GM12873 (cell line): ENCODE data around the gene C1QTNF7.

Source experiments
- TF ChIP-seq, protein P1 (sequence below): IDR thresholded peaks from 2 replicates; pipeline ENCODE4 v1.5.1; 2012; ENCODE audit warnings: low read depth, mild to moderate bottlenecking, moderate library complexity, low read length, control low read depth; ENCODE audit not compliant: insufficient read depth; ENCODE audit errors: missing control alignments

C1QTNF7 gene, protein sequence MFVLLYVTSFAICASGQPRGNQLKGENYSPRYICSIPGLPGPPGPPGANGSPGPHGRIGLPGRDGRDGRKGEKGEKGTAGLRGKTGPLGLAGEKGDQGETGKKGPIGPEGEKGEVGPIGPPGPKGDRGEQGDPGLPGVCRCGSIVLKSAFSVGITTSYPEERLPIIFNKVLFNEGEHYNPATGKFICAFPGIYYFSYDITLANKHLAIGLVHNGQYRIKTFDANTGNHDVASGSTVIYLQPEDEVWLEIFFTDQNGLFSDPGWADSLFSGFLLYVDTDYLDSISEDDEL

DNA sequence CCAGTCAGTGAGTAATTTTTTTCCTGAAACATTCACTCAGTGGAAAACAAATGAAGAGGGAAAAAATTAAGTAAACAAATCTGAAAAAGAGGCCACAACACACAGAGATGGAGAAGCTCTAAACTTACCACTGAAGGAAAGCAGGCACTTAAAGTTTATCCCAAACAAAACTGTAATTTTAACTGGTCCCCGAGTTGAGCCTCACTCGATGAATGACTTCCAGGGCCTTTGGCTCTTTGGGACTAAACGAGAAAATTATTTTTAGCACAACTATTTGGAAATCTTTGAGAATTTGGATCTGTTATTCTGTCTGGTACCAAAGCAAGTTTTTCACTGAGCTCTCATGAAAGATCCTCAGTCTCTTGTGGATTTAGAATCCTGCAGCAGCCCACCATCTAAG is at the start of gene C1QTNF7:
C1QTNF7 (plus strand) TSS at position 333 of the 400 bp plus-strand sequence. CDS start 7,711 bp downstream, outside the sequence.
- TF ChIP-seq, protein P1, sequence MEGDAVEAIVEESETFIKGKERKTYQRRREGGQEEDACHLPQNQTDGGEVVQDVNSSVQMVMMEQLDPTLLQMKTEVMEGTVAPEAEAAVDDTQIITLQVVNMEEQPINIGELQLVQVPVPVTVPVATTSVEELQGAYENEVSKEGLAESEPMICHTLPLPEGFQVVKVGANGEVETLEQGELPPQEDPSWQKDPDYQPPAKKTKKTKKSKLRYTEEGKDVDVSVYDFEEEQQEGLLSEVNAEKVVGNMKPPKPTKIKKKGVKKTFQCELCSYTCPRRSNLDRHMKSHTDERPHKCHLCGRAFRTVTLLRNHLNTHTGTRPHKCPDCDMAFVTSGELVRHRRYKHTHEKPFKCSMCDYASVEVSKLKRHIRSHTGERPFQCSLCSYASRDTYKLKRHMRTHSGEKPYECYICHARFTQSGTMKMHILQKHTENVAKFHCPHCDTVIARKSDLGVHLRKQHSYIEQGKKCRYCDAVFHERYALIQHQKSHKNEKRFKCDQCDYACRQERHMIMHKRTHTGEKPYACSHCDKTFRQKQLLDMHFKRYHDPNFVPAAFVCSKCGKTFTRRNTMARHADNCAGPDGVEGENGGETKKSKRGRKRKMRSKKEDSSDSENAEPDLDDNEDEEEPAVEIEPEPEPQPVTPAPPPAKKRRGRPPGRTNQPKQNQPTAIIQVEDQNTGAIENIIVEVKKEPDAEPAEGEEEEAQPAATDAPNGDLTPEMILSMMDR, result no peak

DNA sequence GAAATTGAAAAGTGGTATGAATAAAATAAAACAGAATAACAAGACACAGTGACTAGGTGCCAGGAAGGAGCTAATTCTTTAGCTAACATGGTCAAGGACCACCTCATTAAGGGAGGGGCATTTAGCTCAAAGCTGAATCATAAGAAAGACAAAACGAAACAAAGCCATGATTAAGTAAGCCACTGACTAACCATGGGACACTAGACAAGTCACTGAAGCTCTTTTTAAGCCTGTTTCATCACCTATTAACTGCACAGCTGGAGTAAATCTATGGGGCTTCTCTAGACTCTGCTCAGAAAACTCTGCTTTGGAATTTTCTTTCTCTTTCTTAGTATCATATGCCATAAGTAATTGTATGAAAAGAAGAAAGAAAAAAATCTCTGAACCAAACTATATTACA is 49.8 kb upstream of the C1QTNF7 start:
- TF ChIP-seq, protein P1, result no peak

DNA sequence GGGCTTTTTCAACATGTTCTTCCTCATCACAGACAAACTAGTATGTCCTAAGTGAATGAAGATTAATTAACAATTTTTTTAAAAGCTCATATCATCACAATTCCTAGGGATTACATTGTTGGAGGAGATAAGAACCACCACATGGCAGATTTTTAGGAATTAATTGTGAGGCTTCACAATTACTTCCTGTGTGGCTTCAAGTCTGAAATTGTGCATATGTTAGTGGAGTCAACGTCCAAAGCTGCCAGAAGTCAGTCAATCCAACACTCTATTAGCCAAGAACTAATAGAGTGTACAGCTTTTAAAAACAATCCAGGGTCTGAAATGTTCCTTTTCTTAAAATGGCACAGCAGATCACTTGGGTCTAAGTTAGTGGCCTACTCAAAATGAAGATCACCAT is 49.3 kb upstream of the C1QTNF7 start:
- TF ChIP-seq, protein P1, result no peak

DNA sequence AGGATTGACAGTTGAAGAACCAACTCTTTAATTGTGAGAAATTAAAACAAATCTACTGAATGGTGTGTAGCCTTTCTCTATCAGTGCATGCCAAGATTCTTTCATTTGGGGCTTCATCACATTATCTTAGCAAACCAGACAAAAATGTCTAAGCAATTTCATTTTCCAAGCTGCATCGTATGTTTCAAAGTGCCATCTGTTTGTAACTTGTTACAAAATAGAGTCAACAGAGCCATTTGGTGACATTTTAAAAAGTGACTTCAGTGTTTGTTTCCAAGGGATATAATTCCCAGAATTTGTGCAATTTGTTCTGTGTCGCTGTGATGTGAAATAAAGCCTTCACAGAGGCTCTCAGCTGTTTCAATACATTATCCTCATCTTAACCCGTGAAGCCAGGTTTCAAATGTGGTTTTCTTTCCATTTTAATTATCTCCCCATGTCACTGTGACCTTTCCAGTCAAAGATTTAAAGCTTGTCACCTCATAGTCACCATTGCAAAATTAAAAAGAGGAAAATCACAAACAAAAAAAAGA is 46.0 kb upstream of the C1QTNF7 start:
- TF ChIP-seq, protein P1, result no peak

DNA sequence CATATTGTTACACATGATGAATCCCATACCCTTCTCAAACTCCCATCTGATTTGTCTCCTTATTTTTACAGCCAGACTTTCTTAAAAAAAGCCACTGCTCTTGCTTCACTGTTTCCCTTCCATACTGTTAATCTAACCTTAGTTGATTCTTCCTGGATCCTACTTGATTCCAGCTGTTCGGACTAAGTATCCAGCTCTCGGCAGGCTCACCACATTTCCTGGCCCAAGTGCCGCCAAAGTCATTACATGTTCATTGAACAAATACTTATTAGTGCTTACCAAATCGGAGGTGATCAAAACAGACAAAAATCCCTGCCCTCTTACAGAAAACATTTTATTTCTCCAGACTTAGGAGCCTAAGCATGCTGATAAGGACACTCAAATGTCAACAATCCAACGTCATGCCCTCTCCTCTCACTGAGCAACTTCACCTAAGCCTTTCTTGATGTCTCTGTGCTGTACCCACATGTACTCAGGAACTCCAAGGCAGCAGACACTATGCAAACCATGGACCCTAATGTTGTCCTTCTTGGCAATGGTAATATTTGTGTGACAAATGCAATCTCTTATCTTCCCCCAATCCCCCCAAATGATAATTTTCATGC is 45.1 kb upstream of the C1QTNF7 start:
- TF ChIP-seq, protein P1, result no peak

DNA sequence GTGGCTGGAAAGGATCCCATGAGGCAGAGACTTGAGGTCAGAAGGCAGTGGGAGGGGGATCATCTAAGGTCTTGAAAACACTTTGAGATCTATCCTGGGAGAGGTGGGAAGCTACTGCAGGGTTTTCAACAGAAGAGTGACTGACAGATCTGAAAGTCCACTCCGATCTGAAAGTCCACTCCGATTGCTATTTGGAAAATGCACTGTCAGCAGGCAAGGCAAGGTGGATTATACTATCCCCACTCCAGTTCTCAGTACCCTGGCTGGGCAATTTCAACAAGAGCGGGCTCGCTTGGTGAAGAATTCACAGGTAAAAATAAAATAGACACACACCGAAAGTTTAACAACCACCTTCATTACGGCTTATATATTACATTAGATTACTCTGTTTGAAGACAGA is 42.3 kb upstream of the C1QTNF7 start:
- TF ChIP-seq, protein P1, result no peak

DNA sequence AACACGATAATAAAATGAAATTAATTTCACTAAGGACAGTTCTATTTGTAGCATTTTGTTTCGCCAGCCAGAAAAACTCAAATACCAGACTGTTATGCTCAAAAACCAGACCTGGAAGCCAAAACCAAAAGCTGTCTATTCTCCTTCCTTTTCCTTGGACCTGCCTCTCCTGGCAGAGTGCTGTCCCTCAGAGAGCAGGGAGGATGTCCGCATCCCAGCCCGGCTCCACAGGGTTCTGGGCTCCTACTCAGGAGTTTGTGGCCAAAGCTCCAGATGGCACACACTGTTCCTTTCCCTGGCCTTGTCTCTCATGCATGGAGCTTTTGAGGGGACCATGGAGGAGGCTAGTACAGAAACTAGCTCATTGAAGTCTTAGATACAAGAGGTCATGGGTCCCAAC is 41.9 kb upstream of the C1QTNF7 start:
- TF ChIP-seq, protein P1, result no peak
